Peyer's patch (tissue), 4 donors: ENCODE data around the gene CHCHD1.

Experiments
- POLR2A ChIP-seq, 2 donors: fragments of 450-650 bp; IDR thresholded peaks; one replicate each; pipeline ENCODE4 v1.5.1; 2017; ENCODE audit warnings: antibody characterized with exemption in 2 of 2, mild to moderate bottlenecking in 2 of 2, moderate library complexity in 2 of 2
- TF ChIP-seq, protein P1 (sequence below), 6 experiments: fragments of 450-650 bp in 4 of 6; fragments of 200-600 bp in 2 of 6; sonication (generic) in 1 of 6; IDR thresholded peaks; one replicate each; pipeline ENCODE4 v1.5.1; 2017 to 2019; ENCODE audit warnings: antibody characterized with exemption in 6 of 6, mild to moderate bottlenecking in 3 of 6, moderate library complexity in 1 of 6

DNA sequence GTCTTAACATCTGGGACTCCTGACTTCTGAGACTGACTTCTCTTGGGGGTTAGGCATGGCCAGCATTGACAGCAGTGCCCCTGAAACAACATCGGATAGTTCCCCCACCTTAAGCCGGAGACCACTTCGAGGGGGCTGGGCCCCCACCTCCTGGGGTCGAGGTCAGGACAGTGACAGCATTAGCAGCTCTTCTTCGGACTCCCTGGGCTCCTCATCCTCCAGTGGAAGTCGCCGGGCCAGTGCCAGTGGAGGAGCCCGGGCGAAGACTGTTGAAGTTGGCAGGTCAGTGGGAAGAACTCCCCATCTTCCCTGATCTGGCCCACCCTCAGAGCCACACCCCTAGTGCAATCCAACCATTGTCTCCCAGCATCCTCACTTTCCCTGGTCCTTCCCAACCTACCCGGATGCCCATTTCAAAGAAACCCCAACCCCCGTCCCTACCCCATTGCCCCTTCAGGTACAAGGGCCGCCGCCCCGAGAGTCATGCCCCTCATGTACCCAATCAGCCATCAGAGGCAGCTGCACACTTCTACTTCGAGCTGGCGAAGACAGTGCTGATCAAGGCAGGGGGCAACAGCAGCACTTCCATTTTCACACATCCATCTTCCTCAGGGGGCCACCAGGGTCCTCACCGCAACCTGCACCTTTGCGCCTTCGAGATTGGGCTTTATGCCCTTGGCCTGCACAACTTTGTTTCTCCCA lies 15.6 kb downstream of the CHCHD1 start:
- TF ChIP-seq, protein P1, sequence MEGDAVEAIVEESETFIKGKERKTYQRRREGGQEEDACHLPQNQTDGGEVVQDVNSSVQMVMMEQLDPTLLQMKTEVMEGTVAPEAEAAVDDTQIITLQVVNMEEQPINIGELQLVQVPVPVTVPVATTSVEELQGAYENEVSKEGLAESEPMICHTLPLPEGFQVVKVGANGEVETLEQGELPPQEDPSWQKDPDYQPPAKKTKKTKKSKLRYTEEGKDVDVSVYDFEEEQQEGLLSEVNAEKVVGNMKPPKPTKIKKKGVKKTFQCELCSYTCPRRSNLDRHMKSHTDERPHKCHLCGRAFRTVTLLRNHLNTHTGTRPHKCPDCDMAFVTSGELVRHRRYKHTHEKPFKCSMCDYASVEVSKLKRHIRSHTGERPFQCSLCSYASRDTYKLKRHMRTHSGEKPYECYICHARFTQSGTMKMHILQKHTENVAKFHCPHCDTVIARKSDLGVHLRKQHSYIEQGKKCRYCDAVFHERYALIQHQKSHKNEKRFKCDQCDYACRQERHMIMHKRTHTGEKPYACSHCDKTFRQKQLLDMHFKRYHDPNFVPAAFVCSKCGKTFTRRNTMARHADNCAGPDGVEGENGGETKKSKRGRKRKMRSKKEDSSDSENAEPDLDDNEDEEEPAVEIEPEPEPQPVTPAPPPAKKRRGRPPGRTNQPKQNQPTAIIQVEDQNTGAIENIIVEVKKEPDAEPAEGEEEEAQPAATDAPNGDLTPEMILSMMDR (IDR thresholded peaks at IDR 0.05): no peak
- no peak for TF ChIP-seq POLR2A (IDR thresholded peaks at IDR 0.05)
